Jurkat, Clone E6-1 (cell line): Measurements from ENCODE around the gene ILF2. TPM values are rescaled to one million over a fixed set of nuclear protein-coding genes. Genes with fewer than 3 reads are reported as not detected.
"Not testable (repeated sequence)": the region's sequence is repeated elsewhere in the genome, so short reads cannot be mapped to it uniquely, and the experiment has no call there.

Experiments used
- DNase-seq: peaks from one replicate; pipeline ENCODE4 v3.0.0-alpha.2; 2011; ENCODE audit warnings: low read depth, low spot score
- H3K4me3 ChIP-seq: 2 replicates; pipeline ENCODE4 v1.5.1; 2011; ENCODE audit warnings: mild to moderate bottlenecking, low read length, control low read depth, moderate library complexity
- polyA plus RNA-seq: library from polyadenylated mRNA; unstranded; fragments of >200 nt; gene quantifications from one replicate; pipeline ENCODE4 v1.2.1, GENCODE V29; 2012; ENCODE audit warnings: missing spikeins; ENCODE audit not compliant: insufficient read length, insufficient read depth

ILF2 gene
- 335 TPM for polyA plus RNA-seq

- peak; percentile 100 for DNase-seq
- peak within 1 kb of the TSS; percentile 100 for H3K4me3 ChIP-seq
Measured at GRCh38 chr1:153670859-153671627, at the start of gene ILF2. Gene ILF2 (minus strand): TSS chr1:153670993. CDS start chr1:153670922, 71 bp downstream.

- H3K4me3 ChIP-seq: no peak overlapping the region
- no peak for DNase-seq
Measured at GRCh38 chr1:153717330-153717729, 46.5 kb upstream of the ILF2 start.

- DNase-seq, H3K4me3 ChIP-seq: not testable (repeated sequence)
Measured at GRCh38 chr1:153716211-153716610, 45.4 kb upstream of the ILF2 start.

- H3K4me3 ChIP-seq: no peak overlapping the region
- no peak for DNase-seq
Measured at GRCh38 chr1:153711026-153711425, 40.2 kb upstream of the ILF2 start.

DNA sequence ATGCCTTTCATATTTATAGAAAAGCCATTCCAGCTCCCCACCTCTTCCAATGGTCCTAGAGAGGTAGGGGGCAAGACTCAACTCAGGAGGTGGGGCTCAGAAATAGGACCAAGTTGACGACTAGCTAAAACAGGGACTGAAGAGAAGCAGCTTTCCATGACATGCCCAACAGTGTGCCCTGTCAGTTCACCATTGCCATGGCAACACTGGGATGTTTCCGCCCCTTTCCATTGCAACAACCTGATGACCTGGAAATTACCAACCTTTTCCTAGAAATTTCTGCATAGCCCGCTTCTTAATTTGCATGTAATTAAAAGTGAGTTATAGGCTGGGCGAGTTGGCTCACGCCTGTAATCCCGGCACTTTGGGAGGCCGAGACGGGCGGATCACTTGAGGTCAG, 34.7 kb upstream of the ILF2 start:
- DNase-seq: no peak
- no peak overlapping the region for H3K4me3 ChIP-seq

GRCh38 chr1:153699768-153700167, 29.0 kb upstream of the ILF2 start:
- H3K4me3 ChIP-seq: no peak overlapping the region
- no peak for DNase-seq

- no peak for DNase-seq
Measured at GRCh38 chr1:153698923-153699714, 28.3 kb upstream of the ILF2 start.

GRCh38 chr1:153698020-153698922, 27.5 kb upstream of the ILF2 start:
- no peak overlapping the region for H3K4me3 ChIP-seq

More at GRCh38 chr1:153698923-153699714, 28.3 kb upstream of the ILF2 start:
- H3K4me3 ChIP-seq: no peak overlapping the region

DNA sequence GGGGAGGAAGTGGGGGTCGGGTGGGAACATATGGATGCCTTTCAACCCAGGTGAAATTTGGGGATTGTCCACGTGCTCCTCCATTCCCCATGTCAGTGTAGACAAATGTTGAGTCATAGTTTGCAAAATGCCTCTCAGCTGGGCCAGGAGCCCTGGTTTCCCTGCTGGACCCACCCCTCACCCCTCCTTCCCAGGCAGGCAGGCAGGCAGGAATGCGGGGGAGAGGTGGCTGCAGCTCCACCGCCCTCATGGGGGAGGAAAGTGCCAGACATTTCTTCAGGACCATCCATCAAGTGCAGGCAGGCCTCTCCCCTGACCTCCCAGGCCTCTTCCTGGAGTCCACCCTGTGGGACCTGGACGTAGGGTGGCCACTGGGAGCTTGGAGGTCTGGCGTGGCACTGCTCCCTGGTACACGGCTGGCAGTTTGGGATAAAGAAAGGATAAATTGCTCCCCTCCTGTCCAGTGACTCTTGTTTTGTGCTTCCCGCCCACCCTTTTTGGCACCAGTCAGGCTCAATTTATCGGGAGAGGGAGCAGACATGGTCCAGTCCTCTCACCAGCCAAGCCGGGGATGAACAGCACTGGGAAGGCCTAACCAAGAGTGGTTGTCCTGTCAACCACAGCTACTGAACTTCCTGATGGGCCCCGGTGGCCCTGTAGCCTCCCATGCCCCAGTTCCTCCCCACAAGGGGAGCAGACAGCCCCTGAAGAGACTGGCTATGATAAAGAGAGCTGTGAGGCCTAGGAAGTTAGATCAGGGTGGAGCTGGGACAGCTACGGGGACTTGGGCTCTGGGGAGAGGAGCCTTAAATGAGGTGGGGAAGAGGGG, 26.6 kb upstream of the ILF2 start:
- DNase-seq: no peak

More at GRCh38 chr1:153698020-153698922, 27.5 kb upstream of the ILF2 start:
- DNase-seq: no peak

GRCh38 chr1:153696741-153697140, 25.9 kb upstream of the ILF2 start:
- H3K4me3 ChIP-seq: no peak overlapping the region
- no peak for DNase-seq

More for the DNA sequence above, 26.6 kb upstream of the ILF2 start:
- no peak overlapping the region for H3K4me3 ChIP-seq

- no peak for DNase-seq
- H3K4me3 ChIP-seq: no peak overlapping the region
Measured at GRCh38 chr1:153693466-153693865, 22.7 kb upstream of the ILF2 start.

GRCh38 chr1:153688736-153689328, 18.0 kb upstream of the ILF2 start:
- DNase-seq: no peak
- H3K4me3 ChIP-seq: no peak overlapping the region

DNA sequence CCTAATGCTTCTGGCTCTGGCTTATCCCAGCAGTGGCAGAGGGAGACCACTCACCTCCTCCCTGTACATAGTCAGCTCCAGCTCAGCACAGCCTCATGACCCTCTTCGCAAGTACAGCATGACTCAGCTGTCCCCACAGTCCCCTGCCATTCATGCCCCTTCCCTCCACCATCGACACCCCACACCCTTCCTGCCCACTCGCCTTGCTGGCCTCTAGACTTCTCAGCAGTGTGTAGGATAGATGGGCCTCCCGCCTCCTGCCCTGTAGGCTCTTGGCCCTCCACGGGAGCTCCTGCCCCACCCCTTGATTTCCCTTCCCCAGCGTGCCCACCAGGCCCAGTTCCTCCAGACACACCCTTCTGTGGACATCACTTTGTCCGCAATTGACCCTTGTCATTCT, 17.5 kb upstream of the ILF2 start:
- DNase-seq: no peak
- H3K4me3 ChIP-seq: no peak overlapping the region

- no peak overlapping the region for H3K4me3 ChIP-seq
- no peak for DNase-seq
Measured at GRCh38 chr1:153687346-153688125, 16.7 kb upstream of the ILF2 start.

GRCh38 chr1:153685544-153686340, 14.9 kb upstream of the ILF2 start:
- H3K4me3 ChIP-seq: no peak overlapping the region
- no peak for DNase-seq

DNA sequence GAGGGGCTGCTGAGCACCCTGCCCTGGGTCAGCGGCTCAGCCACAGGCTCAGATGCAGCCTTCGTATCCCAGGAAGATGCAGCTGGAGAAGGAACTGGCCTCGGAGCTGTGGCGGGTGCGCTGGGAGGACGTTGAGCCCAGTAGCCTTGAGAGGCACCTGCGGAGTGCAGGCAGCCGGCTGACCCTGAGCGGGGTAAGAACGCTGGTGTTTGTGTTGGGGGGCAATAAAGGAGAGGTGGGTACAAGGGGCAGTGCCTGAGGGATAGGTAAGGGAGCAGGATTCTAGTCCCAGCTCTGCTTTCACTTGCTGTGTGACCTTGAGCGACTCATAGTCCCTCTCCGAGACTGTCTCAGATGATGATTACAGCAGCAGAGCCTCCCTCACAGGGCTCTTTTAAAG, 14.1 kb upstream of the ILF2 start:
- no peak for DNase-seq
- H3K4me3 ChIP-seq: no peak overlapping the region

GRCh38 chr1:153683854-153684253, 13.1 kb upstream of the ILF2 start:
- no peak for DNase-seq

More at GRCh38 chr1:153683854-153684253, 13.1 kb upstream of the ILF2 start:
- H3K4me3 ChIP-seq: no peak overlapping the region
